HepG2 (cell line): ENCODE results near the gene LRP1B. TPM values are rescaled to one million over a fixed set of nuclear protein-coding genes. Genes with fewer than 3 reads are reported as not detected.

Experiments used
- ATAC-seq: fragments of 200-7000 bp; cut with Tn5 transposase; 3 replicates; pipeline ENCODE4 v1.9.1; 2020; ENCODE audit warnings: mild to moderate bottlenecking, moderate library complexity
- BruUV-seq: library from RNA; stranded (reverse); fragments of 400-500 nt; replicated peaks from 2 replicates; lab custom pipeline; 2021; lab: Mats Ljungman, UMichigan
- CTCF ChIA-PET: fragments of 300-600 bp; formaldehyde crosslinking; extraction: SDS; loops from one replicate; lab custom pipeline; 2021; ENCODE audit warnings: low total read pairs, inconsistent platforms, low intra/inter-chr PET ratio; lab: Yijun Ruan, JAX
- POLR2A ChIA-PET: fragments of 350-600 bp; sonication (Branson Sonifier 250); formaldehyde crosslinking; loops from one replicate; lab custom pipeline; 2020; ENCODE audit warnings: antibody characterized with exemption, inconsistent platforms; lab: Yijun Ruan, JAX
- DNase-seq: peaks from one replicate; pipeline ENCODE4 v3.0.0-alpha.2; 2015; ENCODE audit warnings: low spot score
- FAIRE-seq: peaks from 3 replicates; lab custom pipeline; 2011; peaks lifted over from hg19 to GRCh38; lab: Jason Lieb, UNC
- H2AFZ ChIP-seq: one replicate; pipeline ENCODE4 v1.6.1; 2011; ENCODE audit warnings: low read length, inconsistent platforms
- H3K27ac ChIP-seq: fragments of 300-600 bp; 3 replicates; pipeline ENCODE4 v1.8.0; 2011; ENCODE audit warnings: mixed run types, mild to moderate bottlenecking, mixed read lengths, low read length, inconsistent platforms; ENCODE audit not compliant: insufficient read depth; ENCODE audit errors: extremely low read length
- H3K27me3 ChIP-seq, 2 experiments: fragments of 200-600 bp in 1 of 2; 2 replicates in 1 of 2; 3 replicates in 1 of 2; pipeline versions ENCODE4 v1.6.0 to v1.8.0; 2011; ENCODE audit warnings: low read length in 2 of 2, mild to moderate bottlenecking in 2 of 2, moderate library complexity in 2 of 2, inconsistent platforms in 1 of 2; ENCODE audit not compliant: insufficient read depth in 2 of 2, control insufficient read depth in 1 of 2
- H3K36me3 ChIP-seq, 2 experiments: fragments of 200-600 bp in 1 of 2; replicated peaks in 1 of 2; 2 replicates in 1 of 2; 3 replicates in 1 of 2; pipeline versions ENCODE4 v1.5.1 to v1.8.0; 2011; ENCODE audit warnings: low read length in 2 of 2, inconsistent platforms in 1 of 2; ENCODE audit not compliant: insufficient read depth in 2 of 2, control insufficient read depth in 1 of 2
- H3K4me1 ChIP-seq: 2 replicates; pipeline ENCODE4 v1.5.1; 2012; ENCODE audit warnings: low read length, inconsistent platforms; ENCODE audit not compliant: insufficient read depth
- H3K4me2 ChIP-seq: 2 replicates; pipeline ENCODE4 v1.6.0; 2011; ENCODE audit warnings: low read depth, low read length, inconsistent platforms
- H3K4me3 ChIP-seq, 3 experiments: fragments of 200-600 bp in 1 of 3; sonication (generic), shearing (Covaris generic) in 1 of 3; replicated peaks in 1 of 3; 2 replicates each; pipeline ENCODE4 v1.5.1; 2011 to 2016; ENCODE audit warnings: low read length in 3 of 3, inconsistent platforms in 2 of 3, low read depth in 2 of 3, mild to moderate bottlenecking in 2 of 3, control low read depth in 1 of 3, mixed read lengths in 1 of 3; ENCODE audit not compliant: insufficient read depth in 1 of 3
- H3K79me2 ChIP-seq: one replicate; pipeline ENCODE4 v1.6.1; 2011; ENCODE audit warnings: low read length, inconsistent platforms; ENCODE audit not compliant: insufficient read depth
- H3K9ac ChIP-seq: 2 replicates; pipeline ENCODE4 v1.6.0; 2011; ENCODE audit warnings: mild to moderate bottlenecking, low read depth, low read length, inconsistent platforms; ENCODE audit not compliant: insufficient read depth
- H3K9me3 ChIP-seq: 2 replicates; pipeline ENCODE4 v1.5.1; 2012; ENCODE audit warnings: mild to moderate bottlenecking, low read length
- H4K20me1 ChIP-seq: 2 replicates; pipeline ENCODE4 v1.6.0; 2011; ENCODE audit warnings: inconsistent platforms, mild to moderate bottlenecking, low read length, moderate library complexity; ENCODE audit not compliant: insufficient read depth
- CEBPB ChIP-seq: IDR thresholded peaks from 2 replicates; pipeline ENCODE4 v1.6.1; 2011; ENCODE audit warnings: low read depth, low read length, improper control_type of control experiment, borderline replicate concordance
- LCORL ChIP-seq, 2 experiments: fragments of 450-650 bp in 1 of 2; sonication (generic) in 1 of 2; formaldehyde crosslinking in 1 of 2; IDR thresholded peaks; 2 replicates each; pipeline versions ENCODE4 v1.5.0 to v1.6.1; 2017 to 2020; ENCODE audit warnings: antibody characterized with exemption in 1 of 2, missing genetic modification reagents in 1 of 2
- MAFK ChIP-seq, 2 experiments: IDR thresholded peaks in 1 of 2; conservative IDR thresholded peaks in 1 of 2; 2 replicates each; pipeline ENCODE4 v1.6.1; 2011; ENCODE audit warnings: improper control_type of control experiment in 2 of 2, low read length in 2 of 2
- NFATC3 ChIP-seq: sonication (generic); formaldehyde crosslinking; IDR thresholded peaks from 2 replicates; pipeline ENCODE4 v1.5.1; 2020; ENCODE audit warnings: mild to moderate bottlenecking, missing genetic modification reagents
- ZKSCAN8 ChIP-seq: IDR thresholded peaks from 2 replicates; pipeline ENCODE4 v1.6.1; 2016; ENCODE audit warnings: borderline replicate concordance, missing genetic modification reagents, missing compliant biosample characterization
- ZNF101 ChIP-seq: sonication (generic); formaldehyde crosslinking; IDR thresholded peaks from 2 replicates; pipeline ENCODE4 v1.4.0; 2020; ENCODE audit warnings: mild to moderate bottlenecking, low read depth, missing genetic modification reagents, borderline replicate concordance
- in situ Hi-C: cut with HindIII; loops from 2 replicates; pipeline ENCODE4 v1.10.0; 2017; ENCODE audit warnings: low pct_unique_long_range_greater_than_20kb; ENCODE audit not compliant: extremely low pct_ligation_motif_present
- intact Hi-C: fragments of 100-400 bp; cut with micrococcal nuclease; formaldehyde crosslinking; loops from one replicate; pipeline ENCODE4 v1.10.0; 2022; ENCODE audit not compliant: unreplicated experiment
- polyA plus RNA-seq, 8 experiments: library from polyadenylated mRNA; depleted of rRNA in 3 of 8; stranded (reverse) in 7 of 8; unstranded in 1 of 8; fragments of >200 nt; fragmentation: Illumina TruSeq in 4 of 8; extraction: Trizol in 4 of 8; gene quantifications; 2 replicates each; pipeline versions ENCODE4 v1.2.1 to v1.2.3, GENCODE V29; 2011 to 2016; ENCODE audit warnings: low read depth in 4 of 8, missing spikeins in 1 of 8, mixed read lengths in 1 of 8; ENCODE audit not compliant: insufficient read depth in 1 of 8
- total RNA-seq, 5 experiments: library from RNA; depleted of rRNA; stranded (reverse); fragments of >200 nt; fragmentation: Illumina TruSeq; extraction: Trizol; gene quantifications; 2 replicates each; pipeline ENCODE4 v1.2.3, GENCODE V29; 2016; ENCODE audit warnings: low read depth in 1 of 5
- TF ChIP-seq, protein P1 (sequence below): sonication (generic); formaldehyde crosslinking; conservative IDR thresholded peaks from 2 replicates; pipeline ENCODE4 v1.8.0; 2022; ENCODE audit warnings: mild to moderate bottlenecking, moderate library complexity, missing genetic modification reagents
- TF ChIP-seq, protein P2 (sequence below): sonication (generic); formaldehyde crosslinking; IDR thresholded peaks from 2 replicates; pipeline ENCODE4 v1.4.0; 2020; ENCODE audit warnings: missing genetic modification reagents

The LRP1B gene
- total and polyA plus RNA-seq, 2 of the 13 experiments (the other 11 are each of a cell fraction or from before 2014, with no cell fraction given), result 0.04 TPM; not detected in 1

DNA sequence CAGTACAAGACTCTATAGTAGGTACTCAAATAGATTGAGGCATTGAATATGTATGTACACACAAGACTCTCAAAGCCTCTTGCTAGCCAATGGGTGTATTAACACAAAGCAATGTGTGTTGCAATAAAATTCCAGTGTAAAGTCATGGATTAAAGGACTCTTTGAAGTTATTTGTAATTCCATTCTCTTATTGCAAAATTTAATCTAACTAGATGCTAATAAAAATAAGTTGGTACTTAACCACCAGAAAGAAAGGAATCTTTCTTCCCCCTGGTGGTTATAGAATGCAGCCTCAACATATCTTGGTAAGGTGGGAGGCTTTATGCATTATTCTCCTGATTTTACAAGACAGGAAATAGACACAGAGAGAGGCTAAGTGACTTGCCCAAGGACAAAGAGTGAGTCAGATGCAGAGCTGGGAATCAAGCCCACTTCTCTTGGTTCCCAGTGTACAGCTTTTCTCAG is 18.0 kb downstream of the LRP1B start:
- no peak overlapping the region for H2AFZ ChIP-seq
- TF ChIP-seq CEBPB (0 out of 2 replicates have a peak, but pooled peaks have one; percentile 16), ZKSCAN8 (CRISPR knock-in tag) (no peak), NFATC3 (CRISPR knock-in tag) (no peak), LCORL (IDR thresholded peaks at IDR 0.05) (no peak), LCORL (CRISPR knock-in tag; IDR thresholded peaks at IDR 0.05) (no peak), MAFK (conservative IDR thresholded peaks at IDR 0.05 in 1 of 2, IDR thresholded peaks at IDR 0.05 in 1 of 2; ENCODE audit: low read length in 2 of 2) (no peak), ZNF101 (CRISPR knock-in tag) (no peak)
- TF ChIP-seq, protein P1, sequence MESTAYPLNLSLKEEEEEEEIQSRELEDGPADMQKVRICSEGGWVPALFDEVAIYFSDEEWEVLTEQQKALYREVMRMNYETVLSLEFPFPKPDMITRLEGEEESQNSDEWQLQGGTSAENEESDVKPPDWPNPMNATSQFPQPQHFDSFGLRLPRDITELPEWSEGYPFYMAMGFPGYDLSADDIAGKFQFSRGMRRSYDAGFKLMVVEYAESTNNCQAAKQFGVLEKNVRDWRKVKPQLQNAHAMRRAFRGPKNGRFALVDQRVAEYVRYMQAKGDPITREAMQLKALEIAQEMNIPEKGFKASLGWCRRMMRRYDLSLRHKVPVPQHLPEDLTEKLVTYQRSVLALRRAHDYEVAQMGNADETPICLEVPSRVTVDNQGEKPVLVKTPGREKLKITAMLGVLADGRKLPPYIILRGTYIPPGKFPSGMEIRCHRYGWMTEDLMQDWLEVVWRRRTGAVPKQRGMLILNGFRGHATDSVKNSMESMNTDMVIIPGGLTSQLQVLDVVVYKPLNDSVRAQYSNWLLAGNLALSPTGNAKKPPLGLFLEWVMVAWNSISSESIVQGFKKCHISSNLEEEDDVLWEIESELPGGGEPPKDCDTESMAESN (CRISPR knock-in tag), result no peak
- TF ChIP-seq, protein P2, sequence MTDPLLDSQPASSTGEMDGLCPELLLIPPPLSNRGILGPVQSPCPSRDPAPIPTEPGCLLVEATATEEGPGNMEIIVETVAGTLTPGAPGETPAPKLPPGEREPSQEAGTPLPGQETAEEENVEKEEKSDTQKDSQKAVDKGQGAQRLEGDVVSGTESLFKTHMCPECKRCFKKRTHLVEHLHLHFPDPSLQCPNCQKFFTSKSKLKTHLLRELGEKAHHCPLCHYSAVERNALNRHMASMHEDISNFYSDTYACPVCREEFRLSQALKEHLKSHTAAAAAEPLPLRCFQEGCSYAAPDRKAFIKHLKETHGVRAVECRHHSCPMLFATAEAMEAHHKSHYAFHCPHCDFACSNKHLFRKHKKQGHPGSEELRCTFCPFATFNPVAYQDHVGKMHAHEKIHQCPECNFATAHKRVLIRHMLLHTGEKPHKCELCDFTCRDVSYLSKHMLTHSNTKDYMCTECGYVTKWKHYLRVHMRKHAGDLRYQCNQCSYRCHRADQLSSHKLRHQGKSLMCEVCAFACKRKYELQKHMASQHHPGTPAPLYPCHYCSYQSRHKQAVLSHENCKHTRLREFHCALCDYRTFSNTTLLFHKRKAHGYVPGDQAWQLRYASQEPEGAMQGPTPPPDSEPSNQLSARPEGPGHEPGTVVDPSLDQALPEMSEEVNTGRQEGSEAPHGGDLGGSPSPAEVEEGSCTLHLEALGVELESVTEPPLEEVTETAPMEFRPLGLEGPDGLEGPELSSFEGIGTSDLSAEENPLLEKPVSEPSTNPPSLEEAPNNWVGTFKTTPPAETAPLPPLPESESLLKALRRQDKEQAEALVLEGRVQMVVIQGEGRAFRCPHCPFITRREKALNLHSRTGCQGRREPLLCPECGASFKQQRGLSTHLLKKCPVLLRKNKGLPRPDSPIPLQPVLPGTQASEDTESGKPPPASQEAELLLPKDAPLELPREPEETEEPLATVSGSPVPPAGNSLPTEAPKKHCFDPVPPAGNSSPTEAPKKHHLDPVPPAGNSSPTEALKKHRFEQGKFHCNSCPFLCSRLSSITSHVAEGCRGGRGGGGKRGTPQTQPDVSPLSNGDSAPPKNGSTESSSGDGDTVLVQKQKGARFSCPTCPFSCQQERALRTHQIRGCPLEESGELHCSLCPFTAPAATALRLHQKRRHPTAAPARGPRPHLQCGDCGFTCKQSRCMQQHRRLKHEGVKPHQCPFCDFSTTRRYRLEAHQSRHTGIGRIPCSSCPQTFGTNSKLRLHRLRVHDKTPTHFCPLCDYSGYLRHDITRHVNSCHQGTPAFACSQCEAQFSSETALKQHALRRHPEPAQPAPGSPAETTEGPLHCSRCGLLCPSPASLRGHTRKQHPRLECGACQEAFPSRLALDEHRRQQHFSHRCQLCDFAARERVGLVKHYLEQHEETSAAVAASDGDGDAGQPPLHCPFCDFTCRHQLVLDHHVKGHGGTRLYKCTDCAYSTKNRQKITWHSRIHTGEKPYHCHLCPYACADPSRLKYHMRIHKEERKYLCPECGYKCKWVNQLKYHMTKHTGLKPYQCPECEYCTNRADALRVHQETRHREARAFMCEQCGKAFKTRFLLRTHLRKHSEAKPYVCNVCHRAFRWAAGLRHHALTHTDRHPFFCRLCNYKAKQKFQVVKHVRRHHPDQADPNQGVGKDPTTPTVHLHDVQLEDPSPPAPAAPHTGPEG (CRISPR knock-in tag), result no peak
- H3K4me2 ChIP-seq, result no peak overlapping the region
- BruUV-seq, result no TSS peak
- H3K79me2 ChIP-seq, result no peaks in the 10 kb centered on the region
- ATAC-seq (peak; percentile 43; the same call in 2 of the 3 replicates), DNase-seq (no peak), FAIRE-seq (no peak)
- intact Hi-C loops, result no loop called here
- no peak overlapping the region for H3K27ac ChIP-seq
- H3K36me3 ChIP-seq, result no peaks in the 10 kb centered on the region
- H3K4me1 ChIP-seq, result no peaks in the 10 kb centered on the region
- H3K9ac ChIP-seq, result no peak overlapping the region
- no peaks in the 10 kb centered on the region for H3K27me3 ChIP-seq
- H3K4me3 ChIP-seq, result no peak overlapping the region
- H4K20me1 ChIP-seq, result no peaks in the 10 kb centered on the region
- CTCF ChIA-PET, result no interaction called here
- H3K9me3 ChIP-seq, result no peaks in the 10 kb centered on the region
- in situ Hi-C loops, result no loop called here
- POLR2A ChIA-PET, result no interaction called here
